ENCODE measurements around the gene TRIM42.

- no peak for TF ChIP-seq CTCF (IDR thresholded peaks at IDR 0.05; ENCODE audit: borderline replicate concordance, extremely low read depth, low read length, poor library complexity, severe bottlenecking)
- no peak for TF ChIP-seq EZH2 (IDR thresholded peaks at IDR 0.05; ENCODE audit: borderline replicate concordance, low read depth, low read length, severe bottlenecking)
Observed at GRCh38 chr3:140715035-140715434, 37.2 kb downstream of the TRIM42 start.
